GM18909 (cell line): ENCODE results near the gene INHBA.

Experiments
- ATAC-seq: cut with Tn5 transposase; IDR thresholded peaks from one replicate; pipeline ENCODE4 v1.9.1; 2021; ENCODE audit warnings: mild to moderate bottlenecking; ENCODE audit not compliant: unreplicated experiment, poor library complexity

The INHBA gene

GRCh38 chr7:41715000-41715399, 12.1 kb upstream of the INHBA start:
- no peak for ATAC-seq

- ATAC-seq, result no peak
Measured at GRCh38 chr7:41711283-41712064, 8.6 kb upstream of the INHBA start.

GRCh38 chr7:41710838-41711237, 7.9 kb upstream of the INHBA start:
- no peak for ATAC-seq

GRCh38 chr7:41709621-41710020, 6.7 kb upstream of the INHBA start:
- no peak for ATAC-seq

GRCh38 chr7:41708581-41709358, 5.9 kb upstream of the INHBA start:
- no peak for ATAC-seq

GRCh38 chr7:41706228-41706930, 3.5 kb upstream of the INHBA start:
- no peak for ATAC-seq

GRCh38 chr7:41705109-41705901, 2.4 kb upstream of the INHBA start:
- ATAC-seq, result peak; percentile 98

- ATAC-seq, result no peak
Measured at GRCh38 chr7:41701068-41701941, 1.6 kb downstream of the INHBA start.

GRCh38 chr7:41700044-41700471, 2.8 kb downstream of the INHBA start:
- no peak for ATAC-seq

- ATAC-seq, result no peak
Measured at GRCh38 chr7:41699516-41699915, 3.4 kb downstream of the INHBA start.

GRCh38 chr7:41698726-41699125, 4.2 kb downstream of the INHBA start:
- ATAC-seq, result no peak

GRCh38 chr7:41698114-41698513, 4.8 kb downstream of the INHBA start:
- no peak for ATAC-seq

GRCh38 chr7:41696323-41696916, 6.5 kb downstream of the INHBA start:
- ATAC-seq, result peak; percentile 51

GRCh38 chr7:41695661-41696322, 7.1 kb downstream of the INHBA start:
- no peak for ATAC-seq

GRCh38 chr7:41694495-41694894, 8.4 kb downstream of the INHBA start:
- ATAC-seq, result no peak

- no peak for ATAC-seq
Measured at GRCh38 chr7:41693150-41693997, 9.5 kb downstream of the INHBA start.

- ATAC-seq, result no peak
Measured at GRCh38 chr7:41692251-41692650, 10.6 kb downstream of the INHBA start.
